ENCODE results near the gene GCGR.

The GCGR gene

DNA sequence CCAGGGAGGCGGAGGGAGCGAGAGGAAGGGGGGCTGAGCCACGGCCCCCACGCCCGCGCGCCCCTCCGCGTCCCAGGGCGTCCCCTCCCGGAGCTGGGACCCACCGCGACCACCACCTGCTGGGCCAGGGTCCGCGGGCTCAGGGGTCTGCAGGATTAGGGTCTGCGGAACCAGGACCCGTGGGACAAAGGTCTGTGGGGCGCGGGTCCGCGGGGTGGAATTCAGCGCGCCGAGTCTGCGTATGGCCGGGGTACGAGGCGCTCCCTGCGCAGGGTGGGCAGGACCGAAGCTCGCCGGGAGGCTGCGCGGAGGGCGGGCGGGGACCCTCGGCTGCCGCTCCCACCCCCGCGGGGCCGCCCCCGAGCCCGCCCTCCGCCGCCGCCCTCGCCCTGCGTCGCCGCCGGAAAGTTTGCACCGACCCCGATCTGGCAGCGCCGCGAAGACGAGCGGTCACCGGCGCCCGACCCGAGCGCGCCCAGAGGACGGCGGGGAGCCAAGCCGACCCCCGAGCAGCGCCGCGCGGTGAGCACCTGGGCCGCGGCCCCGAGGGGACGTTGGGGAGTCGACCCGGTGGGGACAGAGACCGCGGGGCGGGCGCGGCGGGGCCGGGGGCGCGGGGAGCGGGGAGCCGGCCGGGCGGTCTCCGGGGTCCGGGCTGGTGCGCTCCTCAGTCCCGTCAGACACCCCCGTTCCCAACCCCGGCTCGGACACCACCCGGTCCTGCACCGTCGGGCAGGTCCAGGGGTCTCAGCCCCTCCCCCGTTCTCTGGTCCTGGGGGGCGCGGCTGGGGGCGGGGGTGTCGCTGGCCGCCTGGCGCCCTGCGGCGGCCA, at the start of gene GCGR:
TSS of gene GCGR (plus strand) at position 423 of the 831 bp plus-strand sequence. CDS start 4,869 bp downstream, outside the sequence.
- no peak for DNase-seq (ENCODE audit: low read depth in 2 of 2)

DNA sequence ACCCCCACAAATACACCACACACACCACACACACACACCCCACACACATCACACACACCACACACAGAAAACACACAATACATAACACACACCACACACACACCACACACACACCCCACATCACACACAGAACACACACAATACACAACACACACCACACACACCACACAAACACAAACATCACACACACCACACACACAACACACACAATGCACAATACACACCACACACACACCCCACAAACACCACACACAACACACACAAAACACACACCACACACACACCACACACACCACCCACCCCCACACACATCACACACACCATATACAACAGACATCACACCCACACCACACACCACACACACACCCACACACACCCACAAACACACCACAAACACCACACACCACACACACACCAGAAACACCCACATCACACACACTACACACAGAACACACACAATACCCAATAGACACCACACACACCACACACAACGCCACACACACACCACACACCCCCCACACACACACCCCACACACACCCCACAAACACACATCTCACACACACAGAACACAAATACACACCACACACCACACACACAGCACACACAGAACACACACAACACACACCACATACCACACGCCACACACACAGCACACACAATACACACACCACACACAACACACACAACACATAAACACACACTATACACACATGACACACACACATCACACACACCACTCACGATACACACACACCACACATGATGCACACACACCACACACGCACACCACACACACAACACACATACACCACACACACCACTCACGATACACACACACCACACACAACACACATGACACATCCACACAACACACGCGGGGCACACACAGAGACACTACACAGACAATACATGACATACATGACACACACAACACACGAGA, 11.0 kb upstream of the GCGR start:
- DNase-seq (ENCODE audit: low read depth in 2 of 2): no peak

GRCh38 chr17:81794074-81794476, 9.9 kb upstream of the GCGR start:
- no peak for DNase-seq (ENCODE audit: low read depth in 2 of 2)

DNA sequence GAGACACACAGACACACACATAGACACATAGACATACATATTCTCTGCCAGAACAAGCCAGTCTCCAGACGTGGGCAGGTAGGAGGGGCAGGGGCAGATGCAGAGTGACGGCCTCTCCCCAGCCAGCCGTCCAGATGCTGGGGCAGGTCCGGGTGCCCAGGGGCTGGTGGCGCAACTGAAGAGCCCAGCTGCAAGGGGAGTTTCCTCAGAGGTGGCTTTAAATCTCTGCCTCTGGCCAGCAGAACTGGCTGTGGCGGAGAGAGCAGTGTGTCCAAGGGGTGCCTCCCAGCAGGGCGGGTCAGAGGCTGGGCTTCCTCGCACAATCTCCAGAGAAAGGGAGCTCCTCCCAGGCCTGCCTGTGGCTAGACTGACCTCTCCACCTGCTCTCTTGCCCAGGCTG, 9.4 kb upstream of the GCGR start:
- no peak for DNase-seq (ENCODE audit: low read depth in 2 of 2)

DNA sequence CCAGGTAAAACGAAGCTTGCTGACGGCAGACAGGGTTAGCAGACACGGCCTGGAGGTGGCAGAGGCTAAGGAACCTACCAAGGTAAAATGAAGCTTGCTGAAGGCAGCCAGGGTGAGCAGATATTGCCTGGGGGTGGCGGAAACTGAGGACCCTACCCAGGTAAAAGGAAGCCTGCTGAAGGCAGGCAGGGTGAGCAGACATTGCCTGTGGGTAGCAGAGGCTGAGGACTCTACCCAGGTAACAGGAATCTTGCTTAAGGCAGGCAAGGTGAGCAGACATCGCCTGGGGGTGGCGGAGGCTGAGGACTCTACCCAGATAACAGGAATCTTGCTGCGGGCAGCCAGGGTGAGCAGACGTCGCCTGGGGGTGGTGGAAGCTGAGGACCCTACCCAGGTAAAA, 2.6 kb upstream of the GCGR start:
- no peak for DNase-seq (ENCODE audit: low read depth in 2 of 2)

- DNase-seq (ENCODE audit: low read depth in 2 of 2): no peak
These were observed 1.7 kb upstream of the GCGR start for GRCh38 chr17:81802048-81802758.

- DNase-seq (ENCODE audit: low read depth in 2 of 2): no peak
These were observed 900 bp upstream of the GCGR start for GRCh38 chr17:81802856-81803643.

- DNase-seq (ENCODE audit: low read depth in 2 of 2): no peak
These were observed 829 bp downstream of the GCGR start for GRCh38 chr17:81804559-81805399.

GRCh38 chr17:81805707-81806460, 1.9 kb downstream of the GCGR start:
- no peak for DNase-seq (ENCODE audit: low read depth in 2 of 2)

GRCh38 chr17:81806461-81807209, 2.7 kb downstream of the GCGR start:
- DNase-seq (ENCODE audit: low read depth in 2 of 2): no peak

- DNase-seq (ENCODE audit: low read depth in 2 of 2): no peak
These were observed 3.3 kb downstream of the GCGR start for GRCh38 chr17:81807210-81807719.

DNA sequence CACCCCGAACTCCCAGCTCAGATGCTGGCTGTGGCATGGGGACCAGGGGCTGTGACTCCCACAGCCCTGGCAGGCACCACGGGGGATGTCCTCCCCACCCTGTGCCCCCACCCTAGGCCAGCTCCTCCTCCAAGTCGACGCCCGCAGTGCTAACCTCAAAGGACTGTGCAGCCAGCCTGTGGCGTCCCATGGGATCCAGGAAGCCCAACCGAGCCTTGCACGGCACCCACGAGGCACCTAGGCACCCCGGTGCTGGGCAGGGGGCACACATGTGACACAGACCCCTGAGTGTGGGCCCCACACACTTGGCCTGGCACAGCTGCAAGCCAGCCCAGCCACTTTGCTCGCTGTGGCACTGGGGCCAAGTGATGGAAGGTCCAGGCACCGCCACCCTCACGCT, 3.9 kb downstream of the GCGR start:
- DNase-seq (ENCODE audit: low read depth in 2 of 2): no peak

- no peak for DNase-seq (ENCODE audit: low read depth in 2 of 2)
These were observed 5.0 kb downstream of the GCGR start for GRCh38 chr17:81808778-81809555.

GRCh38 chr17:81809556-81809998, 5.6 kb downstream of the GCGR start:
- DNase-seq (ENCODE audit: low read depth in 2 of 2): no peak

DNA sequence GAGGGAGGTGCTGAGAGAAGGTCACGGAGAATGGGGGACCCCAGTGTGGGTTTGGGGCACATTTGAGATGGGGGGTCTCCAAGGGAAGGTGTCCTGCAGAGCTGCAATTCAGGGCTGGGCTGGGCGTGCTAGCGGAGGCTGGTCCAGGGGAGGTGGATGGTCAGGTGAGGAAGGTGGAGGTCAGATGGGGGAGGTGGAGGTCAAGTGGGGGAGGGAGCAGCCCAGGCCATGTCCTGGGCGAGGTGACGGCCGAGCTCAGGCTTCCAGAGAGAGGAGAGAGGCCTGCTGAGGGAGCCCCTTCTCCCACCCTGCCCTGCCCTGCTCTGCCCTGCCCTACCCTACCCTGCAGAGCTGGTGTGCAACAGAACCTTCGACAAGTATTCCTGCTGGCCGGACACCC, 6.5 kb downstream of the GCGR start:
- DNase-seq (ENCODE audit: low read depth in 2 of 2): no peak

DNA sequence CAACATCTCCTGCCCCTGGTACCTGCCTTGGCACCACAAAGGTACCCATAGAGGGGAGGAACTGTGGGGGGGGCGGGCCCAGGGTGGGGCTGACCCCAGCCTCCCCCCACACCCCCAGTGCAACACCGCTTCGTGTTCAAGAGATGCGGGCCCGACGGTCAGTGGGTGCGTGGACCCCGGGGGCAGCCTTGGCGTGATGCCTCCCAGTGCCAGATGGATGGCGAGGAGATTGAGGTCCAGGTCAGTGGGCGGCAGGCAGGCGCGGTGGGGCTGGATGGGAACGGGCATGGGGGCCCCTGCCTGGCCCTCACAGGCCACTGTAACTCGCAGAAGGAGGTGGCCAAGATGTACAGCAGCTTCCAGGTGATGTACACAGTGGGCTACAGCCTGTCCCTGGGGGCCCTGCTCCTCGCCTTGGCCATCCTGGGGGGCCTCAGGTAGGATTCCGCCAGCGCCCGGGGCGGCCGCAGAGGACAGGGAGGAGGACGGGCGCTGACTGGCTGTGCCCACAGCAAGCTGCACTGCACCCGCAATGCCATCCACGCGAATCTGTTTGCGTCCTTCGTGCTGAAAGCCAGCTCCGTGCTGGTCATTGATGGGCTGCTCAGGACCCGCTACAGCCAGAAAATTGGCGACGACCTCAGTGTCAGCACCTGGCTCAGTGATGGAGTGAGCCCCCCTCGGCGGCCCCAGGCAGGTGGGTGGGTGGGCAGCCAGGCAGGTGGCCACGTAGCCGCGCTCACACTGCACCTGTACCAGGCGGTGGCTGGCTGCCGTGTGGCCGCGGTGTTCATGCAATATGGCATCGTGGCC, 7.1 kb downstream of the GCGR start:
- no peak for DNase-seq (ENCODE audit: low read depth in 2 of 2)

All from stimulated activated CD4-positive, alpha-beta T cell treated with anti-CD3 and anti-CD28 coated beads, Interleukin-4, amount 100 ng/mL, for 48 hours (primary cell).